Heart left ventricle (tissue), 16 donors: ENCODE data around the gene NPHP4. TPM values are rescaled to one million over a fixed set of nuclear protein-coding genes. Genes with fewer than 3 reads are reported as not detected.

Source experiments
- ATAC-seq, 4 donors: fragments of 200-7000 bp; cut with Tn5 transposase; one replicate each; pipeline ENCODE4 v1.9.1; 2020 to 2022; ENCODE audit warnings: moderate library complexity in 4 of 4, mild to moderate bottlenecking in 3 of 4, moderate number of reproducible peaks in 1 of 4
- DNase-seq, 5 donors: peaks; one replicate each; pipeline ENCODE4 v3.0.0-alpha.2; 2020
- H3K27ac ChIP-seq, 12 donors: fragments of 200-600 bp; sonication (generic) in 4 of 12; one replicate each; pipeline versions ENCODE4 v1.5.0 to v1.8.0; 2016 to 2022; ENCODE audit warnings: mild to moderate bottlenecking in 2 of 12
- H3K27me3 ChIP-seq, 9 donors: fragments of 200-600 bp; sonication (generic) in 2 of 9; one replicate each; pipeline versions ENCODE4 v1.5.1 to v1.8.0; 2016 to 2022; ENCODE audit warnings: mild to moderate bottlenecking in 3 of 9
- H3K36me3 ChIP-seq, 9 donors: fragments of 200-600 bp; sonication (generic) in 2 of 9; one replicate each; pipeline versions ENCODE4 v1.5.0 to v1.8.0; 2018 to 2022; ENCODE audit warnings: mild to moderate bottlenecking in 2 of 9
- H3K4me1 ChIP-seq, 12 donors: fragments of 200-600 bp; sonication (generic) in 4 of 12; one replicate each; pipeline versions ENCODE4 v1.5.0 to v1.8.0; 2016 to 2022; ENCODE audit warnings: mild to moderate bottlenecking in 3 of 12
- H3K4me3 ChIP-seq, 12 donors: fragments of 200-600 bp; sonication (generic) in 4 of 12; one replicate each; pipeline versions ENCODE4 v1.5.0 to v1.8.0; 2017 to 2022; ENCODE audit warnings: mild to moderate bottlenecking in 9 of 12, moderate library complexity in 4 of 12
- H3K9me3 ChIP-seq, 12 donors: fragments of 200-600 bp; sonication (generic) in 4 of 12; one replicate each; pipeline versions ENCODE4 v1.5.0 to v1.8.0; 2016 to 2022; ENCODE audit warnings: mild to moderate bottlenecking in 1 of 12
- CTCF ChIP-seq, 12 donors: fragments of 200-600 bp; sonication (generic) in 4 of 12; IDR thresholded peaks; one replicate each; pipeline versions ENCODE4 v1.5.0 to v1.8.0; 2018 to 2022; ENCODE audit warnings: antibody characterized with exemption in 12 of 12, mild to moderate bottlenecking in 5 of 12
- POLR2A ChIP-seq, 2 donors: fragments of 450-650 bp; IDR thresholded peaks; one replicate each; pipeline ENCODE4 v1.6.1; 2017; ENCODE audit warnings: antibody characterized with exemption in 2 of 2, mild to moderate bottlenecking in 2 of 2, moderate library complexity in 2 of 2
- WGBS, 4 donors: extraction: QIAGEN DNeasy Blood & Tissue Kit in 2 of 4; methylation state at CpG; one replicate each; pipeline versions ENCODE4 v1.1.5 to v1.1.7; 2013 to 2018; 5-methylcytosine and 5-hydroxymethylcytosine counted together
- intact Hi-C, 10 donors: fragments of 100-400 bp; cut with DNase I; formaldehyde crosslinking; loops; one replicate each; pipeline versions ENCODE4 v1.11.1 to v1.14.2; 2022
- polyA plus RNA-seq, 2 donors: library from polyadenylated mRNA; stranded (reverse); fragments of 200-250 nt; gene quantifications; one replicate each; pipeline ENCODE4 v1.2.3, GENCODE V29; 2013
- total RNA-seq, 9 donors: library from RNA; depleted of rRNA in 2 of 9; stranded (reverse); fragments of >200 nt in 2 of 9; fragmentation: NEBNext Ultra II Directional in 3 of 9; extraction: Animal tissue kit (Norgen Biotek cat#: 25700) in 3 of 9; gene quantifications; one replicate each; pipeline versions ENCODE4 v1.1.0 to v1.2.4, GENCODE V29; 2016 to 2023
- donor health status: ischemic (EF 13 %, LVEDD 7.1; RV severe dilation, severe dysfunction).
- donor health status: healthy with polysubstance abuse.
- donor health status: DM: no; HTN: yes; CAD: no.
- donor health status: DM: no; HTN: no; CAD: no.
- donor health status: ischemic (EF 25% LVEDD 6.9; RV normal size, moderate dysfunction).
- donor health status: ischemic (EF 25% LVEDD 5.7; RV mildly dilated, moderate dysfunction).
- donor health status: healthy.
- donor health status: DM: yes; HTN: yes; CAD: no.
- donor health status: ischemic (EF 35%, LVEDD 5.7; RV mildly dilated, moderate dysfunction).
- donor health status: nonischemic (EF 11% LVEDD 7.7; RV severe dilation, severe dysfunction).
- donor health status: DM: yes; HTN: yes; CAD: no.
- donor health status: PGD.
- donor health status: ischemic (EF 29% LVEDD 5.4; RV normal size, mild dysfunction).
- donor health status: nonischemic (EF 23%, LVEDD 6.1; RV moderate dilation, normal function).

NPHP4 gene
- total and polyA plus RNA-seq, 11 donors = 2.1 to 6.3 (median 3.1) TPM

GRCh38 chr1:5879421-5879820, 112.8 kb downstream of the NPHP4 start:
- DNase-seq (peak in 2 of 5 donors; percentile 10 to 15), ATAC-seq (no peak)
- Histone ChIP-seq H3K27ac (no peak overlapping the region), H3K4me1 (peaks cover 0 to 8% (median 0%) of the 10 kb centered on the region in 12 donors), H3K27me3 (no peaks in the 10 kb centered on the region), H3K36me3 (peaks cover 0 to 64% (median 11%) of the 10 kb centered on the region in 9 donors), H3K4me3 (no peak overlapping the region), H3K9me3 (peaks cover 0 to 5% (median 0%) of the 10 kb centered on the region in 12 donors)
- TF ChIP-seq CTCF (IDR thresholded peaks at IDR 0.05) (no peak), POLR2A (IDR thresholded peaks at IDR 0.05) (no peak)
- 69 to 90% (median 81%) methylated on average over 5 to 7 of the region's 7 CpGs for WGBS, 4 donors
- intact Hi-C loops = no loop called here

GRCh38 chr1:5878971-5879370, 113.3 kb downstream of the NPHP4 start:
- TF ChIP-seq POLR2A (IDR thresholded peaks at IDR 0.05) (no peak), CTCF (IDR thresholded peaks at IDR 0.05) (no peak)
- no peak overlapping the region for H3K4me3 ChIP-seq
- H3K36me3 ChIP-seq = peaks cover 0 to 69% (median 16%) of the 10 kb centered on the region in 9 donors
- WGBS, 4 donors = 80 to 96% (median 81%) methylated on average over 4 of the region's 4 CpGs
- ATAC-seq (no peak), DNase-seq (peak in 1 of 5 donors; percentile 5)
- H3K4me1 ChIP-seq = peaks cover 0 to 8% (median 0%) of the 10 kb centered on the region in 12 donors
- H3K9me3 ChIP-seq = peaks cover 0 to 5% (median 0%) of the 10 kb centered on the region in 12 donors
- no peak overlapping the region for H3K27ac ChIP-seq
- intact Hi-C loops = no loop called here
- no peaks in the 10 kb centered on the region for H3K27me3 ChIP-seq

GRCh38 chr1:5877683-5878530, 114.3 kb downstream of the NPHP4 start:
- ATAC-seq = no peak
- WGBS, 4 donors = 94 to 97% (median 96%) methylated on average over 14 to 20 of the region's 20 CpGs
- Histone ChIP-seq H3K9me3 (peaks cover 0 to 5% (median 0%) of the 10 kb centered on the region in 12 donors), H3K27ac (no peak overlapping the region), H3K36me3 (peaks cover 0 to 71% (median 18%) of the 10 kb centered on the region in 9 donors), H3K4me3 (no peak overlapping the region), H3K4me1 (no peaks in the 10 kb centered on the region), H3K27me3 (no peaks in the 10 kb centered on the region)
- peak in 2 of 5 donors; percentile 6 to 33 for DNase-seq
- TF ChIP-seq CTCF (IDR thresholded peaks at IDR 0.05) = no peak
- TF ChIP-seq POLR2A (IDR thresholded peaks at IDR 0.05) = no peak
- intact Hi-C loops = no loop called here

GRCh38 chr1:5877001-5877400, 115.2 kb downstream of the NPHP4 start:
- Histone ChIP-seq H3K27ac (no peak overlapping the region), H3K4me1 (no peaks in the 10 kb centered on the region), H3K4me3 (no peak overlapping the region), H3K27me3 (no peaks in the 10 kb centered on the region), H3K9me3 (peaks cover 0 to 5% (median 0%) of the 10 kb centered on the region in 12 donors), H3K36me3 (peaks cover 0 to 75% (median 23%) of the 10 kb centered on the region in 9 donors)
- 87 to 90% (median 90%) methylated on average over 22 of the region's 22 CpGs for WGBS, 4 donors
- ATAC-seq = no peak
- intact Hi-C loops = no loop called here
- DNase-seq = no peak
- TF ChIP-seq CTCF (IDR thresholded peaks at IDR 0.05) (no peak), POLR2A (IDR thresholded peaks at IDR 0.05) (no peak)
